PC-3 (cell line): ENCODE results near the gene TSKU. TPM values are rescaled to one million over a fixed set of nuclear protein-coding genes. Genes with fewer than 3 reads are reported as not detected.

ENCODE experiments used
- ATAC-seq: fragments of 200-7000 bp; cut with Tn5 transposase; 2 replicates; pipeline ENCODE4 v1.9.1; 2020; ENCODE audit warnings: mild to moderate bottlenecking, moderate library complexity
- BruUV-seq: library from RNA; stranded (reverse); fragments of 400-500 nt; replicated peaks from 2 replicates; lab custom pipeline; 2021; lab: Mats Ljungman, UMichigan
- CTCF ChIA-PET: fragments of 300-600 bp; sonication (Branson Sonifier 250); formaldehyde crosslinking; loops from one replicate; lab custom pipeline; 2022; ENCODE audit warnings: antibody characterized with exemption; lab: Charles Lee
- POLR2A ChIA-PET: fragments of 300-600 bp; sonication (Branson Sonifier 250); formaldehyde crosslinking; loops from one replicate; lab custom pipeline; 2022; ENCODE audit warnings: antibody characterized with exemption; ENCODE audit not compliant: unreplicated experiment; lab: Charles Lee
- DNase-seq: peaks from one replicate; pipeline ENCODE4 v3.0.0-alpha.2; 2015
- H2AFZ ChIP-seq: fragments of 300-600 bp; sonication (generic); 2 replicates; pipeline ENCODE4 v1.6.0; 2016; ENCODE audit warnings: antibody characterized with exemption, low read length
- H3F3A ChIP-seq: fragments of 300-600 bp; sonication (generic); one replicate; pipeline ENCODE4 v1.6.0; 2017; ENCODE audit warnings: antibody characterized with exemption, low read length, control low read depth, mild to moderate bottlenecking; ENCODE audit not compliant: unreplicated experiment
- H3K27ac ChIP-seq: fragments of 300-600 bp; sonication (generic); 2 replicates; pipeline ENCODE4 v1.5.1; 2016; ENCODE audit warnings: mild to moderate bottlenecking, low read length
- H3K27me3 ChIP-seq: fragments of 300-600 bp; sonication (generic); 2 replicates; pipeline ENCODE4 v1.6.1; 2016; ENCODE audit warnings: low read length, mixed read lengths
- H3K36me3 ChIP-seq: fragments of 300-600 bp; sonication (generic); 2 replicates; pipeline ENCODE4 v1.6.1; 2016; ENCODE audit warnings: low read depth, mixed run types, low read length, mixed read lengths
- H3K4me1 ChIP-seq: fragments of 300-600 bp; sonication (generic); 2 replicates; pipeline ENCODE4 v1.5.1; 2016; ENCODE audit warnings: low read length; ENCODE audit not compliant: insufficient read depth
- H3K4me2 ChIP-seq: fragments of 300-600 bp; sonication (generic); 2 replicates; pipeline ENCODE4 v1.6.0; 2016; ENCODE audit warnings: low read length
- H3K4me3 ChIP-seq: fragments of 300-600 bp; sonication (generic); 2 replicates; pipeline ENCODE4 v1.5.1; 2016; ENCODE audit warnings: mild to moderate bottlenecking, low read length, mixed read lengths
- H3K79me2 ChIP-seq: fragments of 300-600 bp; sonication (generic); 2 replicates; pipeline ENCODE4 v1.6.1; 2017; ENCODE audit warnings: low read length, mixed read lengths
- H3K9ac ChIP-seq: fragments of 300-600 bp; sonication (generic); 2 replicates; pipeline ENCODE4 v1.6.0; 2016; ENCODE audit warnings: mild to moderate bottlenecking, low read length
- H3K9me2 ChIP-seq: fragments of 300-600 bp; sonication (generic); replicated peaks from 2 replicates; pipeline ENCODE4 v1.6.1; 2016; ENCODE audit warnings: mixed run types, low read length, mixed read lengths
- H3K9me3 ChIP-seq: fragments of 300-600 bp; sonication (generic); 2 replicates; pipeline ENCODE4 v1.6.1; 2016; ENCODE audit warnings: low read length, mixed read lengths
- H4K20me1 ChIP-seq: fragments of 300-600 bp; sonication (generic); 2 replicates; pipeline ENCODE4 v1.6.1; 2016; ENCODE audit warnings: low read length, mixed read lengths
- EZH2 ChIP-seq: fragments of 300-600 bp; sonication (generic); IDR thresholded peaks from one replicate; pipeline ENCODE4 v1.6.1; 2017; ENCODE audit warnings: antibody characterized with exemption, mild to moderate bottlenecking, low read length; ENCODE audit not compliant: unreplicated experiment
- EZH2phosphoT487 ChIP-seq: fragments of 300-600 bp; sonication (generic); IDR thresholded peaks from 2 replicates; pipeline ENCODE4 v1.6.1; 2018; ENCODE audit warnings: mild to moderate bottlenecking, antibody characterized with exemption, low read length, borderline replicate concordance
- intact Hi-C: fragments of 100-400 bp; cut with micrococcal nuclease; formaldehyde crosslinking; loops from 2 replicates; pipeline ENCODE4 v1.9.0; 2023
- total RNA-seq: library from RNA; depleted of rRNA; stranded (reverse); fragments of >200 nt; gene quantifications from 2 replicates; pipeline ENCODE4 v1.2.3, GENCODE V29; 2014
- TF ChIP-seq, protein P1 (sequence below): fragments of 300-600 bp; sonication (generic); conservative IDR thresholded peaks from 2 replicates; pipeline ENCODE4 v1.5.1; 2017; ENCODE audit warnings: antibody characterized with exemption, low read depth, mild to moderate bottlenecking, low read length

TSKU gene
- total RNA-seq, 1 experiment from 2014 or later, result 32.1 TPM

DNA sequence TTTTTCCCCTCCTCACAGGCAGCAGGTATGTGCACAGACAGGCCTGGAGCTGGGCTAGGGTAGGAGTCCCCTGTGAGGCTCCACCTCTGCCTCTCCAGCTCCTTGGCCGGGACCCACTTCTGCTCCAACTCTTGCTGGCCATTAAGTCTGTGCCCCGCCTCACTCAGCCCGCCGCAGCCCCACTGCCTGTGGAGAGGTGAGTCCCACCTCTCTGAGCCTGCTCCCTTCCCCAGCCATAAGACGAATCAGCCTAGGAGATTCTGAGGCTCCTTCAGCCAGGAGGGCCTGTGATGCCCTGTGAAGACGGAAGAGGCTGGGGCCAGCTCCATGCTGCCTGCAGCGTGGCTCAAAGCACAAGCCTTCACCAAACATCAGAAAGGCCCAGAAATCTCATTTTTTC lies 23.0 kb downstream of the TSKU start:
- POLR2A ChIA-PET, result no interaction called here
- DNase-seq (no peak), ATAC-seq (no peak)
- no TSS peak for BruUV-seq
- Histone ChIP-seq H3K27me3 (no peaks in the 10 kb centered on the region), H3F3A (no peaks in the 10 kb centered on the region), H2AFZ (no peak overlapping the region), H3K4me1 (no peaks in the 10 kb centered on the region), H3K4me3 (no peak overlapping the region), H3K9ac (no peak overlapping the region), H4K20me1 (no peaks in the 10 kb centered on the region), H3K4me2 (no peak overlapping the region), H3K9me3 (no peaks in the 10 kb centered on the region), H3K79me2 (no peaks in the 10 kb centered on the region), H3K9me2 (no peaks in the 10 kb centered on the region), H3K27ac (no peak overlapping the region), H3K36me3 (no peaks in the 10 kb centered on the region)
- TF ChIP-seq, protein P1, sequence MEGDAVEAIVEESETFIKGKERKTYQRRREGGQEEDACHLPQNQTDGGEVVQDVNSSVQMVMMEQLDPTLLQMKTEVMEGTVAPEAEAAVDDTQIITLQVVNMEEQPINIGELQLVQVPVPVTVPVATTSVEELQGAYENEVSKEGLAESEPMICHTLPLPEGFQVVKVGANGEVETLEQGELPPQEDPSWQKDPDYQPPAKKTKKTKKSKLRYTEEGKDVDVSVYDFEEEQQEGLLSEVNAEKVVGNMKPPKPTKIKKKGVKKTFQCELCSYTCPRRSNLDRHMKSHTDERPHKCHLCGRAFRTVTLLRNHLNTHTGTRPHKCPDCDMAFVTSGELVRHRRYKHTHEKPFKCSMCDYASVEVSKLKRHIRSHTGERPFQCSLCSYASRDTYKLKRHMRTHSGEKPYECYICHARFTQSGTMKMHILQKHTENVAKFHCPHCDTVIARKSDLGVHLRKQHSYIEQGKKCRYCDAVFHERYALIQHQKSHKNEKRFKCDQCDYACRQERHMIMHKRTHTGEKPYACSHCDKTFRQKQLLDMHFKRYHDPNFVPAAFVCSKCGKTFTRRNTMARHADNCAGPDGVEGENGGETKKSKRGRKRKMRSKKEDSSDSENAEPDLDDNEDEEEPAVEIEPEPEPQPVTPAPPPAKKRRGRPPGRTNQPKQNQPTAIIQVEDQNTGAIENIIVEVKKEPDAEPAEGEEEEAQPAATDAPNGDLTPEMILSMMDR, result no peak
- no peak for TF ChIP-seq EZH2
- TF ChIP-seq EZH2phosphoT487, result no peak
- intact Hi-C loops, result loop anchor here (10.0 kb wide), 1 partner anchor 309 kb away; no protein-coding TSS in a partner anchor
- CTCF ChIA-PET, result interaction anchor here (1.7 to 2.2 kb wide), 2 partner anchors 113 to 114 kb away, joined by 6 to 9 read pairs; no protein-coding TSS in a partner anchor

DNA sequence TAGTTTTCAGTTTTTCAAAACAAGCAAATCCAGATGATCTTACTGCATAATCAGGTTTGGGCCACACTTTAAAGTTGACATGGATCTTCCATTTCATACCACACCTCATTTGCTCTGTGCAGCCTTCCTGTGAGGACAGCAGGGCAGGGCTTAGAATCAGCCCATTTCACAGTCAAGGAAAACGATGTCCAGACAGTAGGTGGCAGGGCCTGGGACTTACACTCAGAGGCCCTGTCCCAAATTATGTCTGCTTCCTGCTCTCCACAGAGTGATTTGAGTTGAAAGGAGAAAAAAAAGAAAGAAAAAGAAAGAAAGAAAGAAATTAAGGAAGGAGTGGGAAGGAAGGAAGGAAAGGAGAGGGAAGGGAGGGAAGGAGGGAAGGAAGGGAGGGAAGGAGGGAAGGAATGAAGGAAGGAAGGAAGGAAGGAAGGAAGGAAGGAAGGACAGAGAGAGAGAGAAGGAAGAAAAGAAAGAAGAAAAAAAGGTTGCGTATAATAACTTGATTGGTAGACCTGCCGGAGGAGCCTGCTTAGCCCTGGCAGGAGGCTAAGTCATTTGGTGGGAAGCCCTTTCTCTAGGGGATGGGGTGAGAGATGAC lies 23.6 kb downstream of the TSKU start:
- CTCF ChIA-PET, result interaction anchor here (0.7 to 2.2 kb wide), 4 partner anchors 112 to 113 kb away, joined by 3 to 9 read pairs (median 4); no protein-coding TSS in a partner anchor
- no peak overlapping the region for H3K4me2 ChIP-seq

More for the DNA sequence above, 23.6 kb downstream of the TSKU start:
- Histone ChIP-seq H4K20me1 (no peaks in the 10 kb centered on the region), H3K36me3 (no peaks in the 10 kb centered on the region), H3K79me2 (no peaks in the 10 kb centered on the region), H3F3A (no peaks in the 10 kb centered on the region), H3K4me3 (no peak overlapping the region), H3K4me1 (no peaks in the 10 kb centered on the region), H2AFZ (peak overlapping the region; percentile 80; the same call in 1 of the 2 replicates), H3K27ac (no peak overlapping the region), H3K9me2 (no peaks in the 10 kb centered on the region), H3K9ac (no peak overlapping the region), H3K9me3 (no peaks in the 10 kb centered on the region), H3K27me3 (no peaks in the 10 kb centered on the region)
- DNase-seq (no peak), ATAC-seq (peak; percentile 23)
- BruUV-seq, result no TSS peak
- intact Hi-C loops, result loop anchor here (1.0 to 10.0 kb wide), 2 partner anchors 113 to 308 kb away; no protein-coding TSS in a partner anchor
- POLR2A ChIA-PET, result no interaction called here
- TF ChIP-seq, protein P1, result no peak
